Type B pancreatic cell (in vitro differentiated cells): ENCODE measurements around the gene SLC10A7. TPM values are rescaled to one million over a fixed set of nuclear protein-coding genes. Genes with fewer than 3 reads are reported as not detected.

Experiments
- DNase-seq: peaks from one replicate; pipeline ENCODE4 v3.0.0; 2021; ENCODE audit warnings: mixed read lengths; ENCODE audit not compliant: unreplicated experiment; ENCODE audit errors: extremely low spot score
- H3K27ac Mint-ChIP-seq: 2 replicates; pipeline ENCODE4 v1.8.0; 2021; ENCODE audit warnings: mild to moderate bottlenecking, mixed read lengths
- H3K27me3 Mint-ChIP-seq: 2 replicates; pipeline ENCODE4 v1.8.0; 2021; ENCODE audit warnings: mixed read lengths
- H3K36me3 Mint-ChIP-seq: 2 replicates; pipeline ENCODE4 v1.8.0; 2021; ENCODE audit warnings: mixed read lengths
- H3K4me1 Mint-ChIP-seq: one replicate; pipeline ENCODE4 v1.8.0; 2021; ENCODE audit warnings: mixed read lengths; ENCODE audit not compliant: unreplicated experiment
- H3K4me3 Mint-ChIP-seq: 2 replicates; pipeline ENCODE4 v1.8.0; 2021; ENCODE audit warnings: mild to moderate bottlenecking, mixed read lengths
- H3K9me3 Mint-ChIP-seq: 2 replicates; pipeline ENCODE4 v1.8.0; 2021; ENCODE audit warnings: mixed read lengths
- total RNA-seq: library from RNA; stranded (reverse); gene quantifications from 2 replicates; pipeline ENCODE4 v1.2.1, GENCODE V29; 2021; ENCODE audit warnings: low replicate concordance
- TF ChIP-seq, protein P1 (sequence below): fragments of 200-600 bp; sonication (generic); conservative IDR thresholded peaks from 2 replicates; pipeline ENCODE4 v1.5.0; 2021; ENCODE audit warnings: antibody characterized with exemption, mild to moderate bottlenecking

SLC10A7 gene
- total RNA-seq, 1 donor from 2014 or later, result 16.1 TPM

DNA sequence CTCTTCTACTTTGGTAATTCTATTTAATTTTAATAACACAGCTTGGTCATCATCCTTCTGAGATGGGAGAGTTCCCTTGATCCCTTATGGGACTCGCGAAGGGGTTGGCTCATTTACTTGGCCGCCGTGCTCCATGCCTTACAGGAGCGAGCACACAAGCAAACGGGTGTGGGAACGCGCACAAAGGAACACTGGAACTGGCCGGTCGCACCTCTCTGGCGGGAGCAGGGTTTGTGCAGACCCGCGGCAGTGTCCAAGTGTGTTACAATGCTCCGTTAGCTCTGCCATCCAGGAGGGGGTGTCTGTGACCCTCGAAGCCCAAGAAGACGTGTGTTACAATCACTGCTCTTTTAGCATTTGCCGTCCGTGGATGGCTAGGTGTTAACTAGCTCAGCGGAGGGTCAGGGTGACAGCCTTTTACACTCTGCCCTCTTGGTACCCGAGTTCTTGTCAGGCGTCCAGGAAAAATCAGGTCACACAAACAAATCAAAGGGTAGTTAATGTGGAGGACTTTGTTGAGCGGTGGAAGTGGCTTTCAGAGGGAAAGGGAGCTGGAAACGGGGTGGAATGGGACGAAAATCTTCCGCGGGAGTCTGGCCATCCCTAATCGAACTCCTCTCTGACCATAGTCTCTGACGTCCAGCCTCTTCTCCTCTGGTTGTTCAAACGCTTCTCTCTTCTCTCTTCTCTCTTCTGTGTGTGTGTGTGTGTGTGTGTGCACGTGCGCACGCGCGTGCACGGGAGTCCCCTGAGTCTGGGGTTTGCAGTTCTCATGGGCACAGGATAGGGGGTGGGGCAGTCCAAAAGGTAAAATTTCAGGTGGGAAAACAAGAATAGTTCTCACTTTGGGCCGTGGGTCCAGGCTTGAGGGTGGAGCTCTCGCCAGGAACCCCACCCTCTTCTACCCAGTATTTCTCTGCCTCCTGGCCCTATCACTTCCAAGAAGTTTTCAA is 76.3 kb downstream of the SLC10A7 start:
- Mint-ChIP-seq H3K4me3 (no peak overlapping the region), H3K9me3 (peaks cover 4% of the 10 kb centered on the region), H3K36me3 (peaks cover 4% of the 10 kb centered on the region), H3K27ac (no peak overlapping the region), H3K4me1 (peaks cover 4% of the 10 kb centered on the region), H3K27me3 (no peaks in the 10 kb centered on the region)
- no peak for DNase-seq
- TF ChIP-seq, protein P1, sequence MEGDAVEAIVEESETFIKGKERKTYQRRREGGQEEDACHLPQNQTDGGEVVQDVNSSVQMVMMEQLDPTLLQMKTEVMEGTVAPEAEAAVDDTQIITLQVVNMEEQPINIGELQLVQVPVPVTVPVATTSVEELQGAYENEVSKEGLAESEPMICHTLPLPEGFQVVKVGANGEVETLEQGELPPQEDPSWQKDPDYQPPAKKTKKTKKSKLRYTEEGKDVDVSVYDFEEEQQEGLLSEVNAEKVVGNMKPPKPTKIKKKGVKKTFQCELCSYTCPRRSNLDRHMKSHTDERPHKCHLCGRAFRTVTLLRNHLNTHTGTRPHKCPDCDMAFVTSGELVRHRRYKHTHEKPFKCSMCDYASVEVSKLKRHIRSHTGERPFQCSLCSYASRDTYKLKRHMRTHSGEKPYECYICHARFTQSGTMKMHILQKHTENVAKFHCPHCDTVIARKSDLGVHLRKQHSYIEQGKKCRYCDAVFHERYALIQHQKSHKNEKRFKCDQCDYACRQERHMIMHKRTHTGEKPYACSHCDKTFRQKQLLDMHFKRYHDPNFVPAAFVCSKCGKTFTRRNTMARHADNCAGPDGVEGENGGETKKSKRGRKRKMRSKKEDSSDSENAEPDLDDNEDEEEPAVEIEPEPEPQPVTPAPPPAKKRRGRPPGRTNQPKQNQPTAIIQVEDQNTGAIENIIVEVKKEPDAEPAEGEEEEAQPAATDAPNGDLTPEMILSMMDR, result no peak

DNA sequence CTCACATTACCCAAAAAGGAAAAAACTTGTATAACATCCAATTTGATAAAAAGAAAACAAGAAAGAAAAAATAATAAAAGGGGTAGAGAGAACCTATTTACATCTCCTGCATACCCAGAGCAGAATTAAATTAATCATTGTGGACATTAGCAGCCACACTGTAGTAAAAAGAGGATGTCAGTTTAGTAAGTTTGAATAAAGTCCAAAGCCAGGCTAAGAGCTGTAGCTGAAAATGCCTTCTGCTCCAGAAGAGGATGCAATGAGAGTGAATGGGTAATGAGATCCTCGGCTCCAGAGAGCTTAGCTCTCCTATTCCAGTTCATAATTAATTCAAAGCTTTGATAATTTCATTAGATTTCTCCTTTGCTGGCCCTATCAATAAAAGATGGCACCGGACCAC is 78.2 kb downstream of the SLC10A7 start:
- Mint-ChIP-seq H3K27ac (no peak overlapping the region), H3K27me3 (no peaks in the 10 kb centered on the region), H3K9me3 (peaks cover 4% of the 10 kb centered on the region), H3K4me1 (peaks cover 4% of the 10 kb centered on the region), H3K36me3 (peaks cover 4% of the 10 kb centered on the region), H3K4me3 (no peak overlapping the region)
- TF ChIP-seq, protein P1, result no peak
- DNase-seq, result no peak

DNA sequence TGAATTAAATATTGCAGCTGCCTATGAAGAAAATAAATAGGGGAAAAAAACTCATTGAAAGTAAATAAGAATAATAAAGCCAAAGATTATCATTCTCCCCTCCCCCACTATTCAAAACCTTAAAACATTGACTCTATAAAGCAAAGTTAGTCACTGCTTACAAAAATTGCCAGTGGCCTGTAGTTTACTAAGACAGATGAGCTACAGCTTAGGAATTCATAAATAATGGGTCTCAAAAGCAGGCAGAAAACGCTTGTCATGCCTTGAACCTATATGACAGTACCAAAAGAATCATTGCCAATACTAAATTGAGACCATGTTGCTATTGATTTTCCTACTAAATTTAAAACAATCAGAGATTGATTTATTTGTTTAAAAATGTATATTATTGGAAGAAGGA is 78.9 kb downstream of the SLC10A7 start:
- peaks cover 4% of the 10 kb centered on the region for H3K36me3 Mint-ChIP-seq
- no peak overlapping the region for H3K27ac Mint-ChIP-seq
- peaks cover 4% of the 10 kb centered on the region for H3K9me3 Mint-ChIP-seq
- no peak for DNase-seq
- H3K4me3 Mint-ChIP-seq, result no peak overlapping the region
- no peaks in the 10 kb centered on the region for H3K27me3 Mint-ChIP-seq
- H3K4me1 Mint-ChIP-seq, result peaks cover 10% of the 10 kb centered on the region
- TF ChIP-seq, protein P1, result no peak

DNA sequence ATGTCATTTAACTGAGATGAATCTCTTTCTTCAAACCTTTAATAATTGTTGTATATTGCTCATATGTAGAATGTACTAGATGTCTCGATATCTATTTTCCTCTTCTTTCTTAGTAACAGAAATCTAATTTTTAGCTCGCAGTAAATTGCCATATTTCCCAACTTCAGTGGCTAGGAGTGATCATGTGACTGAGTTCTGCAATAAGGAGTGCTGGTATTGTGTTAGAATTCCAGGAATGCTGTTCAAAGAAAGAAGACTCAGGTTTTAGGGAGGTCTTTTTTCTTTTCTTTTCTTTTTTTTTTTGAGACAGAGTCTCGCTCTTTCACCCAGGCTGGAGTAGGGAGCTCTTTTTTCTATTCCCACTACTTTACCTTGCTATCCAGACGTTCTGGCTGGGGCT is 81.7 kb downstream of the SLC10A7 start:
- no peak for DNase-seq
- Mint-ChIP-seq H3K27ac (no peak overlapping the region), H3K4me1 (peaks cover 11% of the 10 kb centered on the region), H3K36me3 (peaks cover 4% of the 10 kb centered on the region), H3K27me3 (no peaks in the 10 kb centered on the region), H3K4me3 (no peak overlapping the region), H3K9me3 (peaks cover 4% of the 10 kb centered on the region)
- TF ChIP-seq, protein P1, result no peak

DNA sequence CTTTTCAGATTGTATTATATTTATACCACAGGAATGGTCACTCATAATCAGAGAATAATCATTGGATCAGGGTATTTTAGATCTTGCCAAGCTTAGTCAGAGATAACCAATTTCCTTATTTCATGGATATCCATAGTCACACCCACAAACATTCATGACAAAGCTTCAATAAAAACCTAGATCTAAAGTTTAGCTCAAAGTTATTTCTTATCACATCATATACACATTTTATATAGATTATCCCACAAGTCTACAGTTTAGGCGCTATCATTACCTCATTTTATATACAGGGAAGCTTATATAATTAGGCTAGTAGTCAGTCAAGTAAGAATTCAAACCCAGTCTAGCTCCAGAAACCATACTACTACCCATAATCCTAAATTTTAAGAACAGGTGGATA is 82.3 kb downstream of the SLC10A7 start:
- H3K36me3 Mint-ChIP-seq, result peaks cover 4% of the 10 kb centered on the region
- peaks cover 4% of the 10 kb centered on the region for H3K9me3 Mint-ChIP-seq
- TF ChIP-seq, protein P1, result no peak
- peaks cover 11% of the 10 kb centered on the region for H3K4me1 Mint-ChIP-seq
- DNase-seq, result no peak
- no peak overlapping the region for H3K27ac Mint-ChIP-seq
- H3K27me3 Mint-ChIP-seq, result no peaks in the 10 kb centered on the region
- no peak overlapping the region for H3K4me3 Mint-ChIP-seq
